Liver (tissue), 3 donors: ENCODE data around the gene UNC79.

Source experiments
- EGR1 ChIP-seq, 2 donors: IDR thresholded peaks; 2 replicates each; pipeline ENCODE4 v1.6.1; 2016 to 2018; ENCODE audit warnings: antibody characterized with exemption in 2 of 2, low read depth in 2 of 2
- FOXA1 ChIP-seq: IDR thresholded peaks from 2 replicates; pipeline ENCODE4 v1.6.1; 2016; ENCODE audit warnings: antibody characterized with exemption
- MAX ChIP-seq: IDR thresholded peaks from 2 replicates; pipeline ENCODE4 v1.6.1; 2016; ENCODE audit warnings: antibody characterized with exemption
- REST ChIP-seq: IDR thresholded peaks from 2 replicates; pipeline ENCODE4 v1.6.1; 2016; ENCODE audit warnings: antibody characterized with exemption, mild to moderate bottlenecking
- YY1 ChIP-seq: IDR thresholded peaks from 2 replicates; pipeline ENCODE4 v1.6.1; 2016; ENCODE audit warnings: antibody characterized with exemption, mild to moderate bottlenecking
- TF ChIP-seq, protein P1 (sequence below): fragments of 150-350 bp; IDR thresholded peaks from 2 replicates; pipeline ENCODE4 v1.5.1; 2017; ENCODE audit warnings: improper control_type of control experiment, low read depth, low read length; ENCODE audit not compliant: missing input control
- donor health status: healthy.
- donor health status: healthy.

- TF ChIP-seq, protein P1, sequence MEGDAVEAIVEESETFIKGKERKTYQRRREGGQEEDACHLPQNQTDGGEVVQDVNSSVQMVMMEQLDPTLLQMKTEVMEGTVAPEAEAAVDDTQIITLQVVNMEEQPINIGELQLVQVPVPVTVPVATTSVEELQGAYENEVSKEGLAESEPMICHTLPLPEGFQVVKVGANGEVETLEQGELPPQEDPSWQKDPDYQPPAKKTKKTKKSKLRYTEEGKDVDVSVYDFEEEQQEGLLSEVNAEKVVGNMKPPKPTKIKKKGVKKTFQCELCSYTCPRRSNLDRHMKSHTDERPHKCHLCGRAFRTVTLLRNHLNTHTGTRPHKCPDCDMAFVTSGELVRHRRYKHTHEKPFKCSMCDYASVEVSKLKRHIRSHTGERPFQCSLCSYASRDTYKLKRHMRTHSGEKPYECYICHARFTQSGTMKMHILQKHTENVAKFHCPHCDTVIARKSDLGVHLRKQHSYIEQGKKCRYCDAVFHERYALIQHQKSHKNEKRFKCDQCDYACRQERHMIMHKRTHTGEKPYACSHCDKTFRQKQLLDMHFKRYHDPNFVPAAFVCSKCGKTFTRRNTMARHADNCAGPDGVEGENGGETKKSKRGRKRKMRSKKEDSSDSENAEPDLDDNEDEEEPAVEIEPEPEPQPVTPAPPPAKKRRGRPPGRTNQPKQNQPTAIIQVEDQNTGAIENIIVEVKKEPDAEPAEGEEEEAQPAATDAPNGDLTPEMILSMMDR: no peak
- TF ChIP-seq REST (no peak), MAX (no peak), EGR1 (IDR thresholded peaks at IDR 0.05; ENCODE audit: low read depth in 2 of 2) (no peak), YY1 (no peak), FOXA1 (no peak)
These were observed 304.5 kb downstream of the UNC79 start for GRCh38 chr14:93735206-93735605.
